Activated naive CD8-positive, alpha-beta T cell treated with anti-CD3 and anti-CD28 coated beads, Interleukin-2, amount 50 U/mL, for 16 hours (primary cell): Measurements from ENCODE around the gene TCEAL1.
"Not testable (repeated sequence)": the region's sequence is repeated elsewhere in the genome, so short reads cannot be mapped to it uniquely, and the experiment has no call there.

Experiments used
- DNase-seq: peaks from one replicate; pipeline ENCODE4 v3.0.0-alpha.2; 2020; ENCODE audit warnings: low read depth, low spot score

Gene TCEAL1

GRCh38 chrX:103628386-103629317, at the start of gene TCEAL1:
Gene TCEAL1, plus strand, starts transcription at chrX:103628975. Its CDS starts 942 bp downstream, at chrX:103629917.
- no peak for DNase-seq

- no peak for DNase-seq
These were observed 44.2 kb upstream of the TCEAL1 start for GRCh38 chrX:103584596-103584995.

- DNase-seq, result no peak
These were observed 43.1 kb upstream of the TCEAL1 start, which contains the start of gene TCEAL4 for GRCh38 chrX:103585411-103586313. Gene TCEAL4, plus strand, starts transcription at chrX:103585515. Its CDS starts 1,161 bp downstream, at chrX:103586676.

GRCh38 chrX:103586314-103586646, 42.5 kb upstream of the TCEAL1 start:
- no peak for DNase-seq

- no peak for DNase-seq
These were observed 42.1 kb upstream of the TCEAL1 start for GRCh38 chrX:103586659-103587058.

- DNase-seq, result not testable (repeated sequence)
These were observed 36.5 kb upstream of the TCEAL1 start for GRCh38 chrX:103592295-103592694.

GRCh38 chrX:103595202-103595601, 33.6 kb upstream of the TCEAL1 start:
- not testable (repeated sequence) for DNase-seq

- no peak for DNase-seq
These were observed 21.1 kb upstream of the TCEAL1 start, which contains the start of gene TCEAL3 for GRCh38 chrX:103607364-103608305. Gene TCEAL3, plus strand, starts transcription at chrX:103607963. Its CDS starts 1,102 bp downstream, at chrX:103609065.

GRCh38 chrX:103608306-103608963, 20.3 kb upstream of the TCEAL1 start:
- no peak for DNase-seq

GRCh38 chrX:103610282-103610681, 18.5 kb upstream of the TCEAL1 start:
- DNase-seq, result no peak

- DNase-seq, result no peak
These were observed 15.3 kb upstream of the TCEAL1 start for GRCh38 chrX:103613362-103613890.

- no peak for DNase-seq
These were observed 13.8 kb upstream of the TCEAL1 start for GRCh38 chrX:103614999-103615398.

- no peak for DNase-seq
These were observed 12.9 kb upstream of the TCEAL1 start for GRCh38 chrX:103615781-103616371.

GRCh38 chrX:103616676-103617186, 12.0 kb upstream of the TCEAL1 start:
- DNase-seq, result no peak

GRCh38 chrX:103624111-103624510, 4.7 kb upstream of the TCEAL1 start:
- no peak for DNase-seq

- no peak for DNase-seq
These were observed 1.9 kb upstream of the TCEAL1 start for GRCh38 chrX:103626855-103627254.

GRCh38 chrX:103629318-103630170, 769 bp downstream of the TCEAL1 start:
- no peak for DNase-seq

- no peak for DNase-seq
These were observed 1.4 kb downstream of the TCEAL1 start for GRCh38 chrX:103630171-103630511.

GRCh38 chrX:103631145-103631544, 2.4 kb downstream of the TCEAL1 start:
- no peak for DNase-seq
